Neutrophil (primary cell): ENCODE results near the gene ZER1.

Experiments
- H3K27ac ChIP-seq: fragments of 200-600 bp; sonication (generic); 2 replicates; pipeline ENCODE4 v1.5.1; 2016; ENCODE audit warnings: mild to moderate bottlenecking, moderate library complexity
- H3K27me3 ChIP-seq: fragments of 200-600 bp; sonication (generic); 2 replicates; pipeline ENCODE4 v1.6.0; 2016; ENCODE audit warnings: mild to moderate bottlenecking
- H3K36me3 ChIP-seq: fragments of 200-600 bp; sonication (generic); 2 replicates; pipeline ENCODE4 v1.5.1; 2017
- H3K4me1 ChIP-seq, 2 experiments: fragments of 200-600 bp in 1 of 2; sonication (generic) in 1 of 2; 1 replicate in 1 of 2; 2 replicates in 1 of 2; pipeline versions ENCODE4 v1.5.1 to v1.6.1; 2013 to 2016; ENCODE audit warnings: low read depth in 1 of 2, low read length in 1 of 2, mild to moderate bottlenecking in 1 of 2, moderate library complexity in 1 of 2; ENCODE audit not compliant: control insufficient read depth in 1 of 2, insufficient read depth in 1 of 2
- H3K4me3 ChIP-seq, 2 experiments: fragments of 200-600 bp in 1 of 2; sonication (generic) in 1 of 2; 1 replicate in 1 of 2; 2 replicates in 1 of 2; pipeline ENCODE4 v1.5.1; 2013 to 2016; ENCODE audit warnings: low read depth in 1 of 2, low read length in 1 of 2, mild to moderate bottlenecking in 1 of 2, moderate library complexity in 1 of 2
- H3K9me3 ChIP-seq: fragments of 200-600 bp; sonication (generic); 2 replicates; pipeline ENCODE4 v1.5.1; 2016
- CTCF ChIP-seq: fragments of 200-600 bp; sonication (generic); IDR thresholded peaks from 2 replicates; pipeline ENCODE4 v1.5.1; 2016; ENCODE audit warnings: antibody characterized with exemption

The ZER1 gene

GRCh38 chr9:128690684-128691034 lies 81.1 kb downstream of the ZER1 start:
- H3K27me3 ChIP-seq, result no peaks in the 10 kb centered on the region
- H3K36me3 ChIP-seq, result peaks cover 33% of the 10 kb centered on the region
- peaks cover 39% of the 10 kb centered on the region in 2 experiments for H3K4me1 ChIP-seq
- peak overlapping the region; percentile 61 to 87 for H3K4me3 ChIP-seq
- TF ChIP-seq CTCF, result no peak
- peak overlapping the region; percentile 97 for H3K27ac ChIP-seq
- no peaks in the 10 kb centered on the region for H3K9me3 ChIP-seq

GRCh38 chr9:128689820-128690683 lies 81.7 kb downstream of the ZER1 start:
- H3K4me1 ChIP-seq, result peaks cover 45% of the 10 kb centered on the region in 2 experiments
- no peaks in the 10 kb centered on the region for H3K27me3 ChIP-seq
- peaks cover 29% of the 10 kb centered on the region for H3K36me3 ChIP-seq
- H3K27ac ChIP-seq, result peak overlapping the region; percentile 97
- TF ChIP-seq CTCF, result no peak
- peak overlapping the region; percentile 61 to 87 for H3K4me3 ChIP-seq
- H3K9me3 ChIP-seq, result no peaks in the 10 kb centered on the region

GRCh38 chr9:128689293-128689774 lies 82.4 kb downstream of the ZER1 start:
- TF ChIP-seq CTCF, result no peak
- H3K4me3 ChIP-seq, result peak overlapping the region; percentile 74 to 87

GRCh38 chr9:128688501-128689292 lies 83.0 kb downstream of the ZER1 start, which contains the start of gene SET:
TSS of gene SET (plus strand) at chr9:128689222. CDS start at chr9:128689583, 361 bp downstream.
- no peaks in the 10 kb centered on the region for H3K27me3 ChIP-seq
- no peak for TF ChIP-seq CTCF
- peaks cover 57 to 58% of the 10 kb centered on the region in 2 experiments for H3K4me1 ChIP-seq
- peaks cover 19% of the 10 kb centered on the region for H3K36me3 ChIP-seq
- no peaks in the 10 kb centered on the region for H3K9me3 ChIP-seq
- H3K4me3 ChIP-seq, result peak within 1 kb of the TSS; percentile 74 to 87
- peak within 1 kb of the TSS; percentile 97 for H3K27ac ChIP-seq

More at GRCh38 chr9:128689293-128689774, 82.4 kb downstream of the ZER1 start:
- Histone ChIP-seq H3K27me3 (no peaks in the 10 kb centered on the region), H3K9me3 (no peaks in the 10 kb centered on the region), H3K4me1 (peaks cover 52% of the 10 kb centered on the region in 2 experiments), H3K36me3 (peaks cover 26% of the 10 kb centered on the region), H3K27ac (peak overlapping the region; percentile 97)

GRCh38 chr9:128687453-128687852 lies 84.3 kb downstream of the ZER1 start:
- Histone ChIP-seq H3K36me3 (peaks cover 7% of the 10 kb centered on the region), H3K9me3 (no peaks in the 10 kb centered on the region), H3K27ac (peak overlapping the region; percentile 97), H3K27me3 (no peaks in the 10 kb centered on the region), H3K4me3 (no peak overlapping the region), H3K4me1 (peaks cover 63 to 66% of the 10 kb centered on the region in 2 experiments)
- TF ChIP-seq CTCF, result no peak
